CD4-positive, alpha-beta T cell treated with Interleukin-10 for 1 hour (primary cell): Measurements from ENCODE around the gene FAM81B.

Experiments
- DNase-seq: peaks from one replicate; pipeline ENCODE4 v3.0.0-alpha.2; 2020

The FAM81B gene

GRCh38 chr5:95406426-95407090 lies 15.4 kb downstream of the FAM81B start:
- no peak for DNase-seq

DNA sequence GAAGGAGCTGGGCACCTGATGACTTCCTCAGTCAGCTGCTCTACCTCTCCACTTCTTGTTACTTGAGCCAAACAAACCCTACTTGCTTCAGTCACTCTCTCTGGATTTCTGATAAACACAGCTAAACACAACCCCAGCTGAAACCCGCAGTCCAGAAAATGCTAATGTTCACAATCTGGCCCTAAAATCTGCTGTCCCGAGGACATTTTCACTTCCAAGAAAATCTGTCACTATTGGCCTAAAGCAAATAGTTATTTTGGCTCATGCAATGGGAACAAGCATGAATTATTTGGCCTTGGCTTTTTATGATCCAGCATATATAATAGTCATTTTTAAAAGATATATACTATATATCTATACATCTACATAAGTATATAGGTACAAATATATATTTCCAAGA lies 19.1 kb downstream of the FAM81B start:
- DNase-seq = no peak

DNA sequence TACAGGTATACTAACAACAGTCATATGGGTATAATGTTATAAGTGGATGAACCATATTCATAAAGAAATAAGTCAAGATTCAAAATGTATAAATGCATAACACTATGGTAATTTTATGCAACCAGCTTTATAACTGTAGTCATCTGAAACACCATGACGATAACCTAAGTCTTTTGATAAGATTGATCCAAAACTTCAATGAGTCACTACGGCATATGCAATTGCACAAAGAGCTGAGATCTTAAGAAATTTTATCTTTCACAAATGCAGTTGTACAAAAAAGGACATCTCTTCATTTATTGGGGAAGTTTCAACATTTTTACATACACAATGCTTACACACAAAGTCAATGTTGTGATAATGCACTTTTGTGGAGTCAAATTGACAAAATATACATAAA lies 20.3 kb downstream of the FAM81B start:
- no peak for DNase-seq

DNA sequence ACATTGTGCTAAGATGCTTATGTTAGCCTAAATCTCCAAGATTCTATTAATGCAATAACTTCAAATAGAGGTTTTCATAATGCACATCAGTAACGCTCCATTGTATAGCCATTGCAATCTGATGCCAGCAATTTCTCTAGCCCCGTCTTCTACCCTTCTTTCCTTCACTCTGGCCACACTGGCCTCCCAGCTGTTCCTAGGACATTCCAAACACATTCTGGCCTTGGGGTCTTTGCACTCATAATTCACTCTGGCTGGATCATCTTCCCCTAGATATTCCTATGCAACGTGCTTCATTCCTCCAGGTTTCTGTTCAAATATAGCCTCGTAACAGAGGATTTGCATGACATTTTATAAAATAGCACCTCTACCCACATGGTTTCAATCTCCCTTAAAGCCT lies 23.3 kb downstream of the FAM81B start:
- DNase-seq = no peak

- DNase-seq = no peak
Observed at GRCh38 chr5:95417971-95418370, 26.8 kb downstream of the FAM81B start.

GRCh38 chr5:95422838-95423237 lies 31.7 kb downstream of the FAM81B start:
- DNase-seq = no peak

DNA sequence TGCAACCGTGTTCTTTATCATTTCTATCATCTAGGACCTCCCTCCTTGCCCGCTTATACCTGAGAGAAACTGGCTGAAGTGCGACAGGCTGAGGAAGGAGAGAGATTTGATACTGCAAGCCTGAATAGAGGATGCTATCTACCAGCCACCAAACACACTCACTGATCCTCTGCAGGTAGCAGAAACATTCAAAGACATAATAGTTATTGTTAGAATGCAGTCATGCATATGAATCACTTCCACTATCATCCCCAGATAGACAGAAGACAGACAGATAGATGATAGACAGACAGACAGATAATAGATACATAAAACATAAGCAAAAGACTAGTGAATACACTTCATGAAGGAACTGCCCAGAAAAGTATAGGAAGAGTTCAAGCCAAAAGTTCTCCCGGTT lies 32.9 kb downstream of the FAM81B start:
- DNase-seq = no peak

DNA sequence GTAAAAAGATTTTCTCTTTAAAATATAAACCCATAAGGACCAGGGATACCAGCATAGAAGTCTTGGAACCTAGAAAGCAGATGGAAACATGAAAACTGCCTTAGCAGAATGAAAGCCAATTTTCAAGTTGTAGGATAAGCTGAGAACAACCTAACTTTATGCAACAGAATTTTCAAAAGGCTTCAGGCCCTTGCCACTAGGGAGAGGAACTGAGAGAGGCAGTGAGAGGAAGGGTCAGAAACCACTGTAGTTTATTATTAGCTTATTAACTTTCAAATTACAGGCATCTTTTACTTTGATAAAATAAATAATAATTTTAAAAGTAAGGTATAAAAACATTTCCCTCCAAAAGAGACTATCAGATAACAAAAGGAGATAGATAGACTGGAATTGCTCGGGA lies 33.4 kb downstream of the FAM81B start:
- DNase-seq = no peak

- DNase-seq = no peak
Observed at GRCh38 chr5:95426227-95426626, 35.1 kb downstream of the FAM81B start.

GRCh38 chr5:95432779-95433178 lies 41.6 kb downstream of the FAM81B start:
- DNase-seq = no peak

DNA sequence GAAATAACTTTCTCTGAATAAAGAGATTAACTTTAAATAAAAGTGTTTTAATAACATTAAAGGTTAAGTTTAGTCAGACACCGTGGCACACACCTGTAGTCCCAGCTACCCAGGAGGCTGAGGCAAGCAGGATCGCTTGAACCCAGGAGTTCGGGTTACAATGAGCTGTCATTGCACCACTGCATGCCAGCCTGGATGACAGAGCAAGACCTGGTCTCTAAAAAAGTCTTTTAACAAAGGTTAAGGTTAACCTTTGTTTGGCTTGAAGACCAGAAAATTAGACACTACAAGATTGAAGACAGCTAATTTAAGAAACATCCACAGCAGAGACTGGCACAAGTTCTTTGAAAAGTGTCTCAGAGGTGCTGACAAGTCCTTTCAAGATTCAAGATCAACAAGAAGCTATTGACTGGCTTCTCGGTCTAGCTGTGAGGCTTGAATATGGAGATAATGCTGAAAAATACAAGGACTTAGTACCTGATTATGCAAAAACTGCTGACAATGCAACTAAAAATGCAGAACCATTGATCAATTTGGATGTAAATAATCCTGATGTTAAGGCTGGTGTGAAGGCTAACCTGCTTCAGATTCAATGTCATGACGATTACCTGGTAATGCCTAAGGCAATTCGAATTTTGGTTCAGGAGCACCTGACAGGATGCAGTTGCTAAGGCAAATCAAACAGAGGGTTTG lies 48.8 kb downstream of the FAM81B start:
- no peak for DNase-seq

GRCh38 chr5:95440825-95441224 lies 49.7 kb downstream of the FAM81B start:
- DNase-seq = no peak

DNA sequence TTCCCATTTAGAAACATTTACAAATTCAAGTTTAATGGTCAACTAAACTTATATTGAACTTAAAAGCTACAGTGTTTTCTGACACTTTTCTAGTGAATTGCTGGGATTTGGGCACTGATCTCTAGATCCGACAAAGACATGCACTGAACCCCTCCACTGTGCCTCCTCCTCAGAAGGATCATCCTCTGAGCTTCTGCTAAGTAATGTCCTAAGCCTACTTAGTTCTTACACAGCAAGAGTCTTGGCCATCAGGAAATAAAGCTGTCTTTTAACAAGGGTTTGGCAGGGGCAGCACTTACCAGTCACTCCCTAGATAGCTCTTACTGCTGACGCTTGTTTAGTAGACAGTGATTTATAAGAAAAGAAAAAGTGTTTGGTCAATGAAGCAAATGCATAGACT lies 50.5 kb downstream of the FAM81B start:
- no peak for DNase-seq

DNA sequence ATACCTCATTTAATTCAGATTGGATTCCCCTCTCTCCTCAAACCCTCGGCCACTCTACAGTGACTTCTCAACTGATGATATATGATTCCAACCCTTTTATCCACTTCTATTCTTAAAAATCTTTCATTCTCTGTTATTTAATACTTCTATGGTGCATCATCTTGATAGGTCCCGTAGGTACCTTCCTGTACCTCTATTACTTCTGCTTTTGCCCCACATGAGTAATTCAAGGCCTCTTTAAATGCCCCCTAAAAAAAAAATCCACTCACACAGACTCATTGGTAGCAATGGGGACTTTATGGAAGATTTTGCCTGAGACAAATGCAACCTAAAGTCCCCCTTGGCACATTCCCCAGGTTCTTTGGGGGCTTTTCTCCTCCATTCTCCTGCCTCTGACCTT lies 54.3 kb downstream of the FAM81B start:
- DNase-seq = no peak

DNA sequence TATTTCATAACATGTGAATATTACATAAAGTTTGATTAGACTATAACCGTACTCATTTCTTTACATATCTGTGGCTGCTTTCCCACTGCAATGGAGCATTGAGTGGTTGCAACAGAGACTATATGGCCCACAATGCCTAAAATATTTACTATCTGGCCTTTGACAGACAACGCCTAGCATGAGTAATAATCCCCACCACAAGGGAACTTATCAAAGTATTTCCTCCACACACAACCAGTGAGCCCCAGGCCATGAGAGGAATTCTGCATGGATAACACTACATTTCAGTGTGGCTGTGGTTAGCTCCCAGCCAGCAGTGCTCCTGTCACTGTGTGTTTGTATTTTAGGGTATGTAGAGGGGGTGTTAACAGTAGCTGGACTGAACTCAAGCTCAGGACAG lies 54.8 kb downstream of the FAM81B start:
- DNase-seq = no peak

GRCh38 chr5:95446560-95447221 lies 55.5 kb downstream of the FAM81B start:
- DNase-seq = no peak

- DNase-seq = no peak
Observed at GRCh38 chr5:95447961-95448360, 56.8 kb downstream of the FAM81B start.

DNA sequence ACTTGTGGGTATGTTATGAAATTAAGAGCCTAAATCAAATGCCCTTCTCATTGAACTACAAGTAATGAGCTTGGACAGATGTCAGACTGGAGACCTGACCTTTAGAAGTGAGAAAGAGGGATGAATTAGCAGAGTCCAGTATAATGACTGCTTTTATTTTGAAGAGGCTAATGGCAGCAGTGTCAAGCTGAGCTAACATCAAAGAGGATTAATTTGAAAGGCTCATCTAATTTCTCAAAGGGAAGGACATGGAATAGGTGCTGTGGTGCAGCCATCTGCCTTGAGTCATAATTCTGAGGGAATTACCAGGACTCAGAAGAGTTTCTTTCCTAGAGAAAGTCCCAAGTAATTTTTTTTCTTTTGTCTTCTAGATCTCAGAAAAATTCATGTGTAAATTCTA lies 57.6 kb downstream of the FAM81B start:
- no peak for DNase-seq

- DNase-seq = no peak
Observed at GRCh38 chr5:95449460-95449859, 58.3 kb downstream of the FAM81B start.

DNA sequence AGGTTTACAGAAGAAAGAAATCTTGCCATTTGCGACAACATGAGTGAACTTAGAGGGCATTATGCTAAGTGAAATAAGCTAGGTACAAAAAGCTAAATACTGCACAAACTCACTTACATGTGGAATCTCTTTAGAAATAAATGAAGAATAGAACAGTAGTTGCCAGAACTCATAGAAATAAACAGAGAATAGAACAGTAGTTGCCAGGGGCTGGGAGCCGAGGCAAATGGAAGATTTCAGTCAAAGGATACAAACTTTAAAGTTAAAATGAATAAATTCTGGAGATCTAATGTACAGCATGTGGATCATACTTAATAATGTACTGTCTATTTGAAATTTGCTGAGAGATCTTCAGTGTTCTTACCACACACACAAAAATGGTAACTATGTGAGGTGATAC lies 63.4 kb downstream of the FAM81B start:
- DNase-seq = no peak

GRCh38 chr5:95460665-95461064 lies 69.5 kb downstream of the FAM81B start:
- DNase-seq = no peak

GRCh38 chr5:95471487-95471886 lies 80.3 kb downstream of the FAM81B start:
- no peak for DNase-seq

DNA sequence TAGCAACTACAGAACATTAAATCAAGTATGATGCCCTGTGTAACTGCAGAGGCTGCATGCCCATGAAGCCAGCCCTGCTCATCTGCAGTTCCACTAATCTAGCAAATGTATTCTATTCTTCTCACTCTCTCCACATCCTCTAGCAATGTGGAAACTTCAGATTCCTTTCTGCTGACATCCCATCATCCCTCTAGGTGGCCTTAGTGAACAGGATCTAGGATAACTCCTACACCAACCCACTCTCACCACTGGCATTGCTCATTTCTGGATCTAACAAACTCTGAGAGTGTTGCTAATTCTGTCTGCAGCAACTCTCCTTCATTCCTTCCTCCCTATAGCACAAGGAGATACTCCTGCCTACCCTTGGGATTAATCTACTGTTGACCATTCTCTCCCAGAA lies 80.8 kb downstream of the FAM81B start:
- DNase-seq = no peak

DNA sequence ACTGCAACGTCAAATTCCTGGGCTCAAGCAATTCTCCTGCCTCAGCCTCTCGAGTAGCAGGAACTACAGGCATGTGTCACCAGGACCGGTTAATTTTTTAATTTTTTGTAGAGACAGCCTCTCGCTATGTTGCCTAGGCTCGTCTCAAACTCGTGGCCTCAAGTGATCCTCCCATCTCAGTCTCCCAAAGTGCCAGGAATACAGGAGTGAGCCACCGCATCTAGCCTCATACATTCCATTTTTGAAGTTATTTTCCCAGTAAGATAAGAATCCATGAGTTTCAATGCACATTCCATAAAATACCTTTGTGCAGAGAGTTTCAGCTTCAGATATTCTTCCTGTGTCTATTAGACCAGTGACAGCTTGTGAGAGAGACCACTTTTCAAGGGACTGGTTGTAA lies 93.3 kb downstream of the FAM81B start:
- no peak for DNase-seq

DNA sequence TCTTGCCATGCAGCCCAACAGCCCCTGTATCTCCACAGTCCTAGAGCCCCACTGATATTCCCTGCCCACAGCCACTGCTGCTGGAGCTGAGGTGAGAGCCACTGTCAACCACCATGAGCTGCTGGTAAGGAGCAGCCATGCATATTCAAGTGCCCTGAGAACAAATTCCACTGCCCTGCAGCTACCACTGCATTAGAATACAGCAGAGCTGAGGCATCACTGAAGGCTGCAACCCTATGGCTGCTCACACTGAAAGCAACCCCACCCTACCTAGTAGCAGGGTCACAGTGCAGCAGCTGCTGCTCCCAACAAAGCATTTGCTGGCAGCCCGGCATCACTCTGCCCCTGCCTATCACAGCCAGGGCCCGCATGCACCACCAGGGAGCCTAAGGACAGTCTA lies 95.0 kb downstream of the FAM81B start:
- no peak for DNase-seq
